IPS-18c (cell line): ENCODE results near the gene MRPL22.
"Not testable (repeated sequence)": the region's sequence is repeated elsewhere in the genome, so short reads cannot be mapped to it uniquely, and the experiment has no call there.

Experiments used
- H3K4me3 ChIP-seq: 2 replicates; pipeline ENCODE4 v1.7.0; 2013; ENCODE audit warnings: low read depth, mild to moderate bottlenecking, low read length, moderate library complexity; ENCODE audit not compliant: insufficient read depth
- H3K9me3 ChIP-seq: one replicate; pipeline ENCODE4 v1.6.1; 2013; ENCODE audit warnings: mild to moderate bottlenecking, low read length, moderate library complexity; ENCODE audit not compliant: control insufficient read depth, insufficient read depth

MRPL22 gene

GRCh38 chr5:154937186-154937717, 3.6 kb upstream of the MRPL22 start:
- Histone ChIP-seq H3K9me3 (no peaks in the 10 kb centered on the region), H3K4me3 (peak overlapping the region; percentile 81)

- H3K4me3 ChIP-seq = peak within 1 kb of the TSS; percentile 81
- no peaks in the 10 kb centered on the region for H3K9me3 ChIP-seq
These were observed 3.0 kb upstream of the MRPL22 start, which contains the start of gene GEMIN5 for GRCh38 chr5:154937718-154938466. GEMIN5 (minus strand) TSS chr5:154938211; CDS start chr5:154938133, 78 bp downstream.

GRCh38 chr5:154939387-154939786, 1.5 kb upstream of the MRPL22 start:
- H3K9me3 ChIP-seq, H3K4me3 ChIP-seq: not testable (repeated sequence)

- H3K9me3 ChIP-seq = no peaks in the 10 kb centered on the region
- peak overlapping the region; percentile 73; the same call in 1 of the 2 replicates for H3K4me3 ChIP-seq
These were observed 500 bp upstream of the MRPL22 start for GRCh38 chr5:154940375-154940771.

- no peak overlapping the region for H3K4me3 ChIP-seq
These were observed 2.7 kb downstream of the MRPL22 start for GRCh38 chr5:154943527-154943926.

GRCh38 chr5:154944716-154945115, 3.8 kb downstream of the MRPL22 start:
- H3K4me3 ChIP-seq = no peak overlapping the region
- no peaks in the 10 kb centered on the region for H3K9me3 ChIP-seq

More at GRCh38 chr5:154943527-154943926, 2.7 kb downstream of the MRPL22 start:
- H3K9me3 ChIP-seq = no peaks in the 10 kb centered on the region

- Histone ChIP-seq H3K9me3 (no peaks in the 10 kb centered on the region), H3K4me3 (no peak overlapping the region)
These were observed 4.9 kb downstream of the MRPL22 start for GRCh38 chr5:154945695-154946301.

GRCh38 chr5:154947778-154948177, 6.9 kb downstream of the MRPL22 start:
- no peaks in the 10 kb centered on the region for H3K9me3 ChIP-seq
- no peak overlapping the region for H3K4me3 ChIP-seq

- H3K9me3 ChIP-seq = no peaks in the 10 kb centered on the region
- no peak overlapping the region for H3K4me3 ChIP-seq
These were observed 7.4 kb downstream of the MRPL22 start for GRCh38 chr5:154948313-154948712.

GRCh38 chr5:154949781-154950180, 8.9 kb downstream of the MRPL22 start:
- Histone ChIP-seq H3K4me3 (no peak overlapping the region), H3K9me3 (no peaks in the 10 kb centered on the region)

- H3K9me3 ChIP-seq = no peaks in the 10 kb centered on the region
- no peak overlapping the region for H3K4me3 ChIP-seq
These were observed 15.8 kb downstream of the MRPL22 start for GRCh38 chr5:154956712-154957111.

GRCh38 chr5:154962494-154962893, 21.6 kb downstream of the MRPL22 start:
- no peak overlapping the region for H3K4me3 ChIP-seq
- H3K9me3 ChIP-seq = no peaks in the 10 kb centered on the region

- no peaks in the 10 kb centered on the region for H3K9me3 ChIP-seq
- H3K4me3 ChIP-seq = no peak overlapping the region
These were observed 25.4 kb downstream of the MRPL22 start for GRCh38 chr5:154966081-154966841.

GRCh38 chr5:154966874-154967273, 26.0 kb downstream of the MRPL22 start:
- Histone ChIP-seq H3K4me3 (no peak overlapping the region), H3K9me3 (no peaks in the 10 kb centered on the region)

- H3K9me3 ChIP-seq = no peaks in the 10 kb centered on the region
- H3K4me3 ChIP-seq = no peak overlapping the region
These were observed 26.6 kb downstream of the MRPL22 start for GRCh38 chr5:154967421-154968024.

GRCh38 chr5:154968953-154969352, 28.1 kb downstream of the MRPL22 start:
- no peak overlapping the region for H3K4me3 ChIP-seq
- no peaks in the 10 kb centered on the region for H3K9me3 ChIP-seq

GRCh38 chr5:154970759-154971158, 29.9 kb downstream of the MRPL22 start:
- no peaks in the 10 kb centered on the region for H3K9me3 ChIP-seq
- H3K4me3 ChIP-seq = no peak overlapping the region
